Right atrium auricular region (tissue), 2 donors: ENCODE results near the gene ENDOD1. TPM values are rescaled to one million over a fixed set of nuclear protein-coding genes. Genes with fewer than 3 reads are reported as not detected.
A peak's percentile ranks its signal among the peaks of the same experiment; 100 is the strongest.

ENCODE experiments used
- DNase-seq: peaks from one replicate; pipeline ENCODE4 v3.0.0-alpha.2; 2019; ENCODE audit warnings: low spot score
- H3K27ac ChIP-seq, 2 donors: fragments of 200-600 bp; sonication (generic); 1 replicate in 1 of 2; 2 replicates in 1 of 2; pipeline ENCODE4 v1.5.1; 2016 to 2019
- H3K27me3 ChIP-seq, 2 donors: fragments of 200-600 bp; sonication (generic); one replicate each; pipeline versions ENCODE4 v1.5.1 to v1.6.0; 2017 to 2019
- H3K36me3 ChIP-seq: fragments of 200-600 bp; sonication (generic); one replicate; pipeline ENCODE4 v1.5.1; 2016
- H3K4me1 ChIP-seq, 2 donors: fragments of 200-600 bp; sonication (generic); one replicate each; pipeline versions ENCODE4 v1.5.1 to v1.6.0; 2017 to 2019
- H3K4me3 ChIP-seq, 2 donors: fragments of 200-600 bp; sonication (generic); 1 replicate in 1 of 2; 2 replicates in 1 of 2; pipeline ENCODE4 v1.5.1; 2017 to 2019; ENCODE audit warnings: mild to moderate bottlenecking in 1 of 2, moderate library complexity in 1 of 2
- H3K9me3 ChIP-seq, 2 donors: fragments of 200-600 bp; sonication (generic); one replicate each; pipeline ENCODE4 v1.5.1; 2019
- CTCF ChIP-seq, 2 donors: fragments of 200-600 bp; sonication (generic); IDR thresholded peaks; one replicate each; pipeline ENCODE4 v1.5.1; 2019; ENCODE audit warnings: antibody characterized with exemption in 2 of 2
- total RNA-seq, 2 donors: library from RNA; depleted of rRNA; stranded (reverse); fragments of >200 nt; gene quantifications; one replicate each; pipeline ENCODE4 v1.1.0, GENCODE V29; 2016

ENDOD1 gene
- total RNA-seq, 2 donors from 2014 or later: 18.8 to 27.7 TPM

DNA sequence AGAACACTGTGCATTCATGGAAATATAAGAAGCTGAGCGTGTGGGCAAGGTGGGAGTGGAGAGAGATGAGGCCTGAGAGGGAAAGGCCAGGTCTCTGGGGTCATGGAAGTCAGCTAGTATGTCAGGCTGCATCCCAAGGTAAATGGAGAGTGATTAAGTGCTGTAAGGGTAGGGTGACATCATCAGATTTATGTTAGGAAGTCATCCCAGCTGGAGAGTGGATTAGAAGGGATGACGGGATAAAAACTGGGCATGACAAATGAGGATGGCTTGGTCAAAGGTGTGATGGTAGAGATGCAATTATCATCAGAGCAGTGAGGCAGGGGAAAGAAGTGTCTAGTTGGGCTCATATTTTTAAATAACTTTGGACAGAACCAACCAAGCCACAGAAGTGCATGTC is 3.5 kb upstream of the ENDOD1 start:
- TF ChIP-seq CTCF (IDR thresholded peaks at IDR 0.05): no peak

GRCh38 chr11:95086836-95087570 is 2.6 kb upstream of the ENDOD1 start:
- no peaks in the 10 kb centered on the region for H3K36me3 ChIP-seq
- H3K4me3 ChIP-seq: no peak overlapping the region
- H3K4me1 ChIP-seq: peaks cover 0 to 15% of the 10 kb centered on the region in 2 donors
- no peaks in the 10 kb centered on the region for H3K27me3 ChIP-seq
- DNase-seq: no peak
- no peaks in the 10 kb centered on the region for H3K9me3 ChIP-seq
- no peak for TF ChIP-seq CTCF (IDR thresholded peaks at IDR 0.05)
- no peak overlapping the region for H3K27ac ChIP-seq

More for the DNA sequence above, 3.5 kb upstream of the ENDOD1 start:
- Histone ChIP-seq H3K27me3 (no peaks in the 10 kb centered on the region), H3K27ac (no peak overlapping the region), H3K4me1 (peaks cover 0 to 10% of the 10 kb centered on the region in 2 donors), H3K9me3 (no peaks in the 10 kb centered on the region), H3K4me3 (no peak overlapping the region), H3K36me3 (no peaks in the 10 kb centered on the region)
- no peak for DNase-seq

- no peak for DNase-seq
- H3K27ac ChIP-seq: peak overlapping the region; percentile 85 to 89
- peaks cover 0 to 22% of the 10 kb centered on the region in 2 donors for H3K4me1 ChIP-seq
- peak overlapping the region; percentile 83 to 89 for H3K4me3 ChIP-seq
- no peaks in the 10 kb centered on the region for H3K27me3 ChIP-seq
- H3K9me3 ChIP-seq: no peaks in the 10 kb centered on the region
- TF ChIP-seq CTCF (IDR thresholded peaks at IDR 0.05): no peak
- no peaks in the 10 kb centered on the region for H3K36me3 ChIP-seq
Measured at GRCh38 chr11:95088946-95089619, 563 bp upstream of the ENDOD1 start.

DNA sequence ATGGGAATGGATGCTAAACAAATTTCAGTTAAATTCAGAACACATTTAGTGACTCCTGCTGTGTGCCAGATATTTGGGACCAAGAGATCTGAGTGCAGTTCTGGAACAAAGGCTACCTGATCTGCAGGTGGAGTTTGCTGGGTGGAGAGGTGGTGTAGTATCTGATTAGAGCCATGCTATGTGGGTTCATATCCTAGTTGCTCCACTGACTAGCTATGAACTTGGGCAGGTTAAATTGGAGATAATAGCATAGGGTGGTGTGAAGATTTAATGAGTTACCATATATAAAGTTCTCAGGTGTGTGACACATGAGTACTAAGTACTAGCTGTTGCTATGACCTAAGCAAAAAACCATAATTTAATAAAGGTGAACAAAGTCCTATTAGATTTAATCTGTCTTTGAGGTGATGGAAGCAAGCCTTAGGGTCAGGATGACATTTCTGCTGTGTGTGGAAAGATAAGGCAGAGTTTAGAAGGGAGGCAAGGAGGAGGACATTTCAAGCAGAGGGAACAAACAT is 2.1 kb downstream of the ENDOD1 start:
- no peak overlapping the region for H3K27ac ChIP-seq
- no peaks in the 10 kb centered on the region for H3K9me3 ChIP-seq
- TF ChIP-seq CTCF (IDR thresholded peaks at IDR 0.05): no peak

DNA sequence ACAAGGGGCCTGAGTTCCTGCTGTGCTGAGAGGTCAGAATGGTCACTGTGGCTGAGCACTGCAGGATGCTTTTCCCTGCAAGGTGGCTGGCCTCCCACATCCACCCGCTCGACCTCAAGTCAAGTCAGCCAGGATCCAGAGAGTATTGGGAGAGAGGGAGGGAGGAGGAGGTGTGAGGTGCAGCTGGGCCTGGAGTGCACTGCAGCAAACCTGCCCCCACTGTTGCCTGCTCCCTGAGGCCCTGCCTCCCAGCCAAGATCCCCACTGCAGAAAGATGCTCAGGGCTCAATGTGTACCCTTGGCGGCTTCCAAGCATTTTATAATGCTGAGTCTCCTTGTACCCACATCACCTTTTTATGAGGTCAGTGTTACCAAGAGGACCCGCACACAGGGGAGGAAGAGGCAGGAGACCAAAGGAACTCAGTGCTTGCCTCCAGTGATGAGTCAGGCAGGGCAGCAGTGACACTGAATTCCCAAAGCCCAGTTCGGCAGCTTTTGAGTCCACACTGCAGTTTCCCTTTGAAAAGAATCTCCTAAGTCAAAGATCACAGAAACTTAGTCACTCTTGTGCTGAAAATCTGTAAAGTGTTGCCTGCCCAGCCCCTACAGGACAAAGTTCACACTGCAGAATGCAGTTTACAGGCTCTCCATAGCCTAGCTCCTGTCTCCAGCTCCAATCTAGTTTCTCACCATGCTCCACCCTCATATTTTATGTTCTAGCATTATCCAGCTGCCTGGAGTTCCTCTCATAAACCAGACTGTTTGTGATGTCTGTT is 3.1 kb downstream of the ENDOD1 start:
- no peak for DNase-seq
- Histone ChIP-seq H3K27ac (no peak overlapping the region), H3K27me3 (no peaks in the 10 kb centered on the region), H3K9me3 (no peaks in the 10 kb centered on the region), H3K4me1 (peaks cover 0 to 36% of the 10 kb centered on the region in 2 donors), H3K36me3 (no peaks in the 10 kb centered on the region), H3K4me3 (no peak overlapping the region)
- TF ChIP-seq CTCF (IDR thresholded peaks at IDR 0.05): peak in 1 of 2 donors; percentile 43

More for the DNA sequence above, 2.1 kb downstream of the ENDOD1 start:
- no peak for DNase-seq
- Histone ChIP-seq H3K4me1 (peaks cover 0 to 33% of the 10 kb centered on the region in 2 donors), H3K36me3 (no peaks in the 10 kb centered on the region), H3K27me3 (no peaks in the 10 kb centered on the region), H3K4me3 (no peak overlapping the region)
